Transverse colon (tissue), 4 donors: ENCODE data around the gene RHO. TPM values are rescaled to one million over a fixed set of nuclear protein-coding genes. Genes with fewer than 3 reads are reported as not detected.

Experiments used
- DNase-seq: peaks from one replicate; pipeline ENCODE4 v3.0.0-alpha.2; 2019
- H3K27ac ChIP-seq, 4 donors: fragments of 200-600 bp; sonication (generic); 2 replicates each; pipeline ENCODE4 v1.5.1; 2016 to 2018; ENCODE audit warnings: inconsistent platforms in 4 of 4
- H3K27me3 ChIP-seq: fragments of 200-600 bp; sonication (generic); 2 replicates; pipeline ENCODE4 v1.5.1; 2017; ENCODE audit warnings: inconsistent platforms
- H3K36me3 ChIP-seq, 4 donors: fragments of 200-600 bp; sonication (generic); 2 replicates each; pipeline ENCODE4 v1.5.1; 2017 to 2019; ENCODE audit warnings: inconsistent platforms in 4 of 4
- H3K4me1 ChIP-seq, 4 donors: fragments of 200-600 bp; sonication (generic); 2 replicates each; pipeline ENCODE4 v1.5.1; 2017 to 2020; ENCODE audit warnings: inconsistent platforms in 4 of 4
- H3K4me3 ChIP-seq, 4 donors: fragments of 200-600 bp; sonication (generic); 1 replicate in 1 of 4; 2 replicates in 3 of 4; pipeline versions ENCODE4 v1.5.1 to v1.6.1; 2017 to 2019; ENCODE audit warnings: inconsistent platforms in 4 of 4
- H3K9me3 ChIP-seq, 2 donors: fragments of 200-600 bp; sonication (generic); 2 replicates each; pipeline ENCODE4 v1.5.1; 2017 to 2019; ENCODE audit warnings: inconsistent platforms in 2 of 2
- CTCF ChIP-seq, 5 experiments: fragments of 200-600 bp in 3 of 5; fragments of 450-650 bp in 2 of 5; sonication (generic) in 3 of 5; IDR thresholded peaks; 1 replicate in 2 of 5; 2 replicates in 3 of 5; pipeline ENCODE4 v1.5.1; 2016 to 2017; ENCODE audit warnings: antibody characterized with exemption in 5 of 5, inconsistent platforms in 3 of 5, mild to moderate bottlenecking in 2 of 5, moderate library complexity in 1 of 5
- EP300 ChIP-seq: sonication (generic); formaldehyde crosslinking; IDR thresholded peaks from one replicate; pipeline ENCODE4 v1.6.1; 2017; ENCODE audit warnings: antibody characterized with exemption, low read depth
- POLR2A ChIP-seq: fragments of 450-650 bp; IDR thresholded peaks from one replicate; pipeline ENCODE4 v1.6.1; 2016; ENCODE audit warnings: antibody characterized with exemption, mild to moderate bottlenecking, moderate library complexity
- POLR2AphosphoS5 ChIP-seq, 3 donors: sonication (generic); formaldehyde crosslinking; IDR thresholded peaks; one replicate each; pipeline ENCODE4 v1.6.1; 2016; ENCODE audit warnings: antibody characterized with exemption in 3 of 3
- WGBS, 2 donors: methylation state at CpG; one replicate each; pipeline ENCODE4 v1.1.5; 2018; ENCODE audit warnings: low coverage in 1 of 2; 5-methylcytosine and 5-hydroxymethylcytosine counted together
- in situ Hi-C, 4 donors: fragments of 200-750 bp; cut with MboI; loops; one replicate each; pipeline versions ENCODE4 v1.15.0 to v1.15.1; 2017; ENCODE audit warnings: low sequenced_read_pairs in 3 of 4, low pct_ligation_motif_present in 1 of 4, low pct_unique_long_range_greater_than_20kb in 1 of 4
- intact Hi-C: fragments of 100-400 bp; cut with DNase I; formaldehyde crosslinking; loops from one replicate; pipeline ENCODE4 v1.15.1; 2023; ENCODE audit warnings: low total_unique reads
- total RNA-seq, 4 donors: library from RNA; depleted of rRNA; stranded (reverse); fragments of >200 nt; gene quantifications; one replicate each; pipeline ENCODE4 v1.1.0, GENCODE V29; 2016

RHO gene
- total RNA-seq, 4 donors from 2014 or later = not detected

DNA sequence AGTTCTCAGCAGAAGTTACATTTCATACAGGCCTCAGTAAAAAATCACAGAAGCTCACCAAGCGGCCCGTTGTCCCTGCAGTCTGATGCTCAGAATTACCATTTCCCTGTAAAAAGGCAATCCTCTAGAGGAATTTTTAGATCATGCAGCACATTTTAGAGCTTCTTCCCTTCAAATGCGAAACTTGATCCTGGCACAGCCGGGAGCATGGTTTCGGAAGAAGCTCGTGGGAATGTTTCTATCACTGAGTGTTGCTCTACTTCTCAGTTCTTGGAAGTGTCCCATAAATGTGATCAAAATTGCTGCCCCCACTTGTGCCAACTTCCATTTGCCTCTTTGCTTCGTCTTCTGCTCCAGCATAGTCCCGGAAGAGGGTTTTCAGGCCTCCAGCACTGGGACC, 10.8 kb downstream of the RHO start:
- intact Hi-C loops (no loop called here), in situ Hi-C loops (no loop called here)
- no peak for DNase-seq
- WGBS, 2 donors = 88 to 97% methylated on average over 5 to 8 of the region's 8 CpGs
- Histone ChIP-seq H3K36me3 (no peaks in the 10 kb centered on the region), H3K4me1 (no peaks in the 10 kb centered on the region), H3K27me3 (no peaks in the 10 kb centered on the region), H3K4me3 (no peak overlapping the region), H3K9me3 (no peaks in the 10 kb centered on the region), H3K27ac (no peak overlapping the region)
- TF ChIP-seq POLR2A (no peak), CTCF (IDR thresholded peaks at IDR 0.05) (no peak), EP300 (no peak), POLR2AphosphoS5 (IDR thresholded peaks at IDR 0.05) (no peak)

DNA sequence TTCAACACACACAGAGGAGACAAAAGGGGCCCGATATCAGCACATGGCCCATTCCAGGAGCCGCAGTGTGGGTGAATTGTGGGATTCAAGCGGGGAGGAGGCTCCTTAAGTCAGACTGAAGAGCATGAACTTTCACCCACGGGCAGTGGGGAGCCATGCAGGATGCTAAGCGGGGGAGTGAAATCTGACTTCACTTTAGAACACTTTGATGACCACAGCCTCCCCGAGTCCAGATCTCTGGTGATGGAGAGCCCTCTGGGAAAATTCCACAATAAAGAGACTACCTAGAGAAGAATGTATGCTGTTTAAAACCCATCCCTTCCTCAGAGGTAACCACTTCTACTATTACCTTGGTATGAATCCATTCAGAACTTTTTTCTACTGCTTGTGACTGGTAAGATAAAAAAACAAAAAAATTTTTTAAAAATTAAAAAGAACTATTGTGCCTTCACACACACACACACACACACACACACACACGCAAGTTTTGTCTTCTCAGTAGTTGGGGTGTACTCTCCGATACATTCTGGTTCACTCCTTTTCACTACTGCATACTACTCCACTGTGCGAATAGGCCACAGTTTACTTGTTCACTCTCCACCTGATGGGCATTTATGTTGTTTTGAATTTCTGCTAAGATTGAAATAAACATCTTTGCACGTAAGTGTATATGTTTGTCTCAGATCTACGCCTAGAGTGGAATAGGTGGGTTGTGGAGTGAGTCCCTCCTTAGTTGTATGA, 12.5 kb downstream of the RHO start:
- no peak overlapping the region for H3K27ac ChIP-seq
- DNase-seq = no peak
- no peaks in the 10 kb centered on the region for H3K36me3 ChIP-seq
- intact Hi-C loops = no loop called here
- no peak for TF ChIP-seq CTCF (IDR thresholded peaks at IDR 0.05)
- TF ChIP-seq POLR2AphosphoS5 (IDR thresholded peaks at IDR 0.05) = no peak
- TF ChIP-seq POLR2A = no peak
- no peak for TF ChIP-seq EP300
- no peak overlapping the region for H3K4me3 ChIP-seq
- H3K4me1 ChIP-seq = no peaks in the 10 kb centered on the region
- no peaks in the 10 kb centered on the region for H3K9me3 ChIP-seq
- in situ Hi-C loops = no loop called here
- 95 to 100% methylated on average over 9 to 11 of the region's 11 CpGs for WGBS, 2 donors
- H3K27me3 ChIP-seq = no peaks in the 10 kb centered on the region

- 64% methylated on average over 3 of the region's 5 CpGs; no CpG with 5 or more reads in 1 of the 2 donors for WGBS, 2 donors
- Histone ChIP-seq H3K27me3 (no peaks in the 10 kb centered on the region), H3K9me3 (no peaks in the 10 kb centered on the region), H3K4me3 (no peak overlapping the region), H3K4me1 (no peaks in the 10 kb centered on the region), H3K36me3 (no peaks in the 10 kb centered on the region), H3K27ac (no peak overlapping the region)
- in situ Hi-C loops (no loop called here), intact Hi-C loops (no loop called here)
- no peak for TF ChIP-seq EP300
- no peak for DNase-seq
Measured at GRCh38 chr3:129542747-129543146, 14.3 kb downstream of the RHO start.

DNA sequence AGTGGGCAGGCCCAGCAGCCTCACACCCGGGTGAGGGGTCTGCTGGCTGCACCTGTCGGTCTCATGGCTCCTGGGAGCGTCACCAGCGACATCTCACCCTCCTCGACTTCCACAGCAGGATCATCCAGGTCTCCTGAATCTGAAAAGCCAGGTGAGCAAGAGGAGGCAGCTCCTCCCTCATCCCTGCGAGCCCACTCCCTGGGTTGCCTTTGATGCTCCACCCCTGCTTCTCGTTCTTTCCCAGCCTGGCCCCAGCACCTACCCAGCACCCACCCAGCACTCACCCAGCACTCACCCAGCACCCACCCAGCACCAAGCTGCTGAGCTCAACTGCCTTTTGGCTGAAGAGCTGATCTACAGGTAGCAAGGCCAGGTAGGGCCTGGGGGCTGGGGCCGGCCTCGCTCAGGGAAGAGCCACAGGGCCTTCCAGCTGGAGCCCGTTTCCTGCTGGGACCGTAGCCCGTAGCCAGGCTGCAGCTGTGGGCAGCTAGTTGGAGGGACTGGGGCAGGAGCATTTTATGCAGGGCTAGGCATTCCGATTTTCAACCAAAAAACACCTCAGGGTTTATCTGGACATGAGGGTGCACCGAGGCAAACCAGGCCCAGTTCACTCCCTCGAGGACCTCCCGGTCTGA, 14.8 kb downstream of the RHO start, which contains the start of gene H1-8:
Gene H1-8, plus strand, starts transcription at position 20 of the 635 bp plus-strand sequence. Its CDS starts 44 bp downstream, at position 64.
- H3K4me1 ChIP-seq = no peaks in the 10 kb centered on the region
- intact Hi-C loops (no loop called here), in situ Hi-C loops (no loop called here)
- no peak within 1 kb of the TSS for H3K4me3 ChIP-seq
- no peaks in the 10 kb centered on the region for H3K27me3 ChIP-seq
- no peak within 1 kb of the TSS for H3K27ac ChIP-seq
- TF ChIP-seq POLR2AphosphoS5 (IDR thresholded peaks at IDR 0.05) (no peak), CTCF (IDR thresholded peaks at IDR 0.05) (no peak), EP300 (no peak), POLR2A (no peak)
- H3K36me3 ChIP-seq = no peaks in the 10 kb centered on the region
- DNase-seq = no peak
- WGBS, 2 donors = 82% methylated on average over 16 of the region's 16 CpGs; no CpG with 5 or more reads in 1 of the 2 donors
- H3K9me3 ChIP-seq = no peaks in the 10 kb centered on the region
